Glomerular visceral epithelial cell (primary cell): ENCODE results near the gene KCNIP4.

ENCODE experiments used
- DNase-seq: peaks from one replicate; pipeline ENCODE4 v3.0.0-alpha.2; 2016; ENCODE audit errors: extremely low spot score

The KCNIP4 gene

DNA sequence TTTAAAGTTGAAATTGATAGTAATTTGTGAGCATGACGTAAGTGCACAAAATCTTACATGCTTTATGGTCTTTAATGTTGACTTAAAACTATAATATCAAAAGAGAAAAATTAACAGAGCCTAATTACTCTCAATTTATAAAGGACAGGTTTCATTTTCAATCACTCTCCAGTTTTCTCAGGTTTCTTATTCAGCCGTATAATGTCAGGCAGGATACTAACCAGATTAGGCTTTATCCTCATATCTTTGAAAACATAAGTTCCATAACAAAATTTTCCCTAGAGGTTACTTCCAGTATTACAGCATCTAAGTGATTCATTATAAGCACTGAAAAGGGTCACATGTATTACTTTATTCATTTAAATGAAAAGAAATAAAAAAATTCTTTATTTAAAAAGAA is 756.2 kb downstream of the KCNIP4 start:
- no peak for DNase-seq

DNA sequence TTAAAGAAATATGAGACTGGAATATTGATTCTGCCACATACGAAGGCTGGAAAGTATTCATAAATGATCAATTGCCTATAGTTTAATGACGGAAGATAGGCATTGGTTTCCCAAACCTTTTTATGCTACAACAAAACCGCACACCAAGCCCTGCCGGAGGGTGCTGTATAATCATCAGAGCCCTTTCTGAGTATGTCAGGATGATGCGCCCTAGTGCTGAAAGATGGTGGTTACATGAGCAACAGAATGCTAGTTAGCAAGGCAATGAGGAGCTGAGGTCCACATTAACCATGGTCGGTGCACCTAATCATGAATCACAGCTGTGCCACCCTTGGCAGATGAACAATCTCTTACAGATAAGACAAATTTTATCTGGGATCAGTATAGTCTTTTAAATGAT is 757.3 kb downstream of the KCNIP4 start:
- no peak for DNase-seq

DNA sequence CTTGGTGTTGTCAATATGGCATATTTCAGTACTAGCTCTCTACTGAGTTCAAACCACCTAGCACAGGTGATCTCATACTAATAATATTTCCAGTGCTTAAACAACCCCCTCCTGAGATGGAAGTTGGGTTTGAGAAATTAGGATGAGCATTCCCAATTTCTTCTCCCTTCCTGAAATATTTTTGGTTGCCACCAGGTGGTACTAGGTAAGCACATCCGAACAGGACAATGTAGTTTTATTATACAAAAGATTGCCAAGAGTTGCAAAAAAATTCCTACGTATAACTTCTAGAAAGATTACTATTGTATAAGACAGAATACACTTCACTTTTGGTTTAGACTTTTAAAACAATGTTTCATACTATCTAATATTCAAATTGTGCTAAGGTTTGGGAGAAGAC is 763.8 kb downstream of the KCNIP4 start:
- no peak for DNase-seq

GRCh38 chr4:21181716-21182115 is 766.9 kb downstream of the KCNIP4 start:
- no peak for DNase-seq

DNA sequence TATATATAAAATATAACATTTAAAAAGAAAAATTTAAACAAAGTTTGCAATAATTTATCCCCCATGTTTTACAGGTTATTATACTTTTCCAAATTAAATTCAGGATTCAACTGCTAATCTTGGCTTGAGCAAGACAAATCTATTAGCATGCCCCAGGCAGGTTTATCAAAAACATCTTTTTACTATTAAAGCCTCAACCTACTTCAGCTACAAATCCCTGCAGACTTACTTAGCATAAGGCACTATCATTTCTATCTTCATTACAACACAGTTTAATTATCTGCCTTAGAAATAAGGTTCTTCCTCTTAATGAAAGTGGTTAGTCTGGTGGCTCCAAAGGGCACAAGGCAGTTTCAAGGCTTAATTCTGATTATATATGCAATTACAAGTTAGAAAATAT is 770.7 kb downstream of the KCNIP4 start:
- DNase-seq, result no peak

DNA sequence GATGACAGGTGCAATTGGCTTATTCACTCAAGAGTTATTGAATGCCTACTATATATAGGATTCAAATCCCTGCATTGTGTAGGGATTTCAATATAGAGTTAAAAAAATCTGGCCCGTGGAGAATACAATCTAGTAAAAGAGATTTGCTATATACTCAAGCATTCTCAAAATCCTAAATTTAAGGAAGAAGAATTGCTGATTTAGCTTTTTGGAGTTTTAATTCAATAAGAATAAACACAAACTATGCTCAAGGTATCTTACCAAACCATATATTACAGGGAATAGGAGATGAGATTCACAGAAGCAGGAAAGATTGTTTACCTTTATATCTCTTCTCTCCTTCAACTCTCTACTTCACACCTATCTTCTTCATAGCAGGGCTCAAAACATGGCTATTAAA is 771.5 kb downstream of the KCNIP4 start:
- DNase-seq, result no peak

DNA sequence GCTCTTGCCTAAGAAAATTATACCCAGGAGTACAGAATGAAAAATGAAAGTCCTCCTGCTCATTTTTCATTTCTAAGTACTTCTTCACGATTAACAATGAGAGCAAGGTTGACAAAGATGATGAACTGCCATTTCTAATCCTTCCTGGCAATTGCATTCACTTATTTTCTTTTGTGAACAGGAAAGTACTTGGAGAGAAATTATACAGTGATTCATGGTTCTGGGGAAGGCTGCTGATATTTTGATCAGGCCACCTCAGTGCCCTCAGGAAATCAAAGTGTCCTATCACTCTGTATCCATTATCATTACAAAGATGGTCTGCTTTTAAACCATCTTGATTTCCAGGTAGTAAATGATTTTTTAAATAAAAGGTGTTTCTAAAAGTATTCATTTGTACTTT is 780.9 kb downstream of the KCNIP4 start:
- no peak for DNase-seq

GRCh38 chr4:21155367-21155766 is 793.2 kb downstream of the KCNIP4 start:
- DNase-seq, result no peak

- no peak for DNase-seq
These were observed 809.2 kb downstream of the KCNIP4 start for GRCh38 chr4:21139327-21139726.

DNA sequence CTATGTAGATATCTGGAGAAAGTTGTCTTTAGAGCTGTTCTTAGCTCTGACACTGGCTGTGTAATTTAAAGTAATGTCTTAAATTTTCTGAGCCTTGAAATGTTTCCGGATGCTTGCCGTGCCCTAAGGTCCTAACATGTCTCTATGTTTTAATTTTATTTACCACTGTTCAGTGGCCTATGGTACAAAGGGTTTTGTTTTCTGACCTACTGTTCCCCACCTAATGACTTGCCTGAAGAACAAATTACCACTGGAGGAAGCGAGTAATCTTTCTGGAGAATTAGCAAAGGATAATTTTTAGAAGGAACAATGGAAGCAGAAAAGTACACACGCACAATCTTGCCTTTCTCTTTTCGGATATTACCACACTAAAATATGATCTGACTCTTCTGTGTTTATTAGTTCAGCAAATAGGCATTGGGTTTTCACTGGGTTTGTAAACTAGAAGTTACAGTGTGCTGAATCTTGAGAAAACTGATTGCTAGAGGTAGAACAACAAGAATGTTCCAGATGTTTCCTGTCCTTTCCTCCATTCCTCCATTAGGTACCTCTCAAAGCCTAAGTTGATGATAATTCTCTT is 812.4 kb downstream of the KCNIP4 start:
- no peak for DNase-seq

GRCh38 chr4:21134994-21135393 is 813.6 kb downstream of the KCNIP4 start:
- DNase-seq, result peak; percentile 11

DNA sequence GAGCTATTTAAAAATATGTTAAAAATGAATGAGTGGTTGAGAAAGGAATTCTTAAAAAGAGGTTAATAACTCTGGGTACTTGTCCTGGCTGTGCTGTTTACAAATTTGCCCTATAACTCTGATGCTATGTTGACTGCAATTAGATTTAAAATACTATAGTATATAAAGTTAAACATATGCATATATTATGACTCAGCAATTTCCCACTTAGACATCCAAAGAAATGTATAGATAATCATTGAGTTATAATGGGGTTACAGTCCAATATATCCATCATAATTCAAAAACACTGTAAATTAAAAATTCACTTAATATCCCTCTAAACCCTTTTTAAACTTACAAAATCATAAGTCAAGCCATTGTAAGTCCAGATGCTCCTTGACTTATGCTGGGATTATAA is 818.0 kb downstream of the KCNIP4 start:
- DNase-seq, result no peak

DNA sequence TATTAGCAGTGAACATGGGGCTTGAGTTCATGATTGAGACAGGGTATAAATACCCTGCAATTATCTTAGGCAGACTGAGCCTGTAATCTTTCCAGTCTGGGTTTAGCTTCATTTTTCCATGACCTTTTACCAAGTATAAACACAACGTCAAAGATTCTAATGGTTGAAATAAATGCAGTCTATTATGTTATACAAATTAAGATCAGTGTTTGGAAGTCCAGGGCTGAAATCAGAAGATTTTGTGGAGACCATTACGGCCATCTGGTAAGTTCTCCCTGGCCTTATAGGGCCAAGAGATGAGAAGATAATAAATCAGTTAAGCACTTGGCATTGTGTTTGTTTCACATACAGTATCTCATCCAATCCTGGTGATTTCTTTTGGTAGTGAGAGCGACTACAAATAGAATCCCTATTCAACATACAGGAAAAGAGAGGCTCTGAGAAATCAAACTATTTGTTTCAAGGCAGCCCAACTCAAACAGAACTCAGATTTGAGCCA is 822.5 kb downstream of the KCNIP4 start:
- DNase-seq, result no peak

DNA sequence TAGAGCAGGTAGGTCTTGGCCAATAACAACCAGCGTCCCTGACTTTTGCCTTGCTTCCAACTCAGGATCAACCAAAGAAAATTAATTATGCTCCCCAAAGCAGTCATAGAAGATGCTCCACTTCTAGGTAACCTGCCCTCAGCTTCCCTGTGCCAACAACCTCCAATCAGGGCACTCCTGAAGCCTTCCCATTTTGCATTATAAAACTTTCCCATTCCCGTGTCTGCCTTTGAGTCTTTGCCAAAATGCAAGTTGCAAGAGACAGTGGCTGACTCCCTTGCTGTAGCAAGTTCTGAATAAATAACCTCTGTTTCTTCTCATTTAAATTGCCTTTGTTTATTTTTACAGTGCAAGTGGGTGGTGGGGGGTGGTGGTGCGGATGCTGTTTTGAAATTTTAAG is 830.3 kb downstream of the KCNIP4 start:
- no peak for DNase-seq

DNA sequence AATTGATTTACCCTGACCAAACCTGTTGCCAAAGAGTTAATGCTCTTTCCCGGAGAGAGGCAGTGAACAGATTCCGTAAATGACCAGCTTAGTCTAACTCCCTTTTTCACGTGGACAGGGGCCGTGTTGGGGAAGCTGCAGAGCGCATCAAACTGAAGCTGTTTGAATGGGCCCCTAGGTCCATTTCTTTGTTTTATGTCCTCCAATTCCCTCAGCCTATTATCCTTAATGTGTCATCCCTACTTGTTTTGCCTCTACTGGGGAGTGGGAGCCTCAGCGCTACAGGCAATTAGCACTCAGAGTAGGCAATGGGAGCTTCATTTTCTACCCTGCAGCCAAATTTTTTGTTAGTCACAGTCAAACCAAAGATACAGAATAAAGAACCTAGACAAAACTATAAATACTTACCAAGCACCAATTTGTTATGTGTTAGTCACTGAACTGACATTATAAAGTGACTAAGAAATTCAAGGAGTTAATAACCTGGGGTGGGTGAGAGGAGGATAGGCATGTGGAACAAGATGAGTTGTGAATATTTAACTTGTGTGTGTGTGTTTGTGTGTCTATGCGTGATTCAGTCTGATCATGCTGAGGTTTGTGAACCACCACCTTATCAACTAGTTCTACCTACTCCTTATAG is 830.9 kb downstream of the KCNIP4 start:
- no peak for DNase-seq

- no peak for DNase-seq
These were observed 834.9 kb downstream of the KCNIP4 start for GRCh38 chr4:21113496-21114223.

DNA sequence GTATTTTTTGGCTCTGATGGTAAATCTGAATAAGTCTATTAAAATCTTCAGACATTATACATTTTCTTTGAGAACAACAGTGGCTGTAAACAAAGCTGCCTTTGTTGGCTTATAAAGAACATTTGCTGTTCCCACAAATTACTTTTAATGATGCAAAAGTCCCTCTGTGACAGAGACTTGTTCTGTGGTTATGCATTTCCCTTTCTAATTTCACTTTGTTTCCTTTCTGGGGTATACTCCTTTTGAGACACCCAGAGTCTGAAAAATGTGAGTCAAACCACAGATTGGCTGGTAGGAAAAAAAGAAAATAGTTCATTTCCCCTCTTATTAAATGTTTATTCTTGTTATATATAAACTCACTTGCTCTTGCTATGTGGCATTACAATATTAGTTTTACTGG is 845.9 kb downstream of the KCNIP4 start:
- DNase-seq, result no peak

- no peak for DNase-seq
These were observed 850.7 kb downstream of the KCNIP4 start for GRCh38 chr4:21097865-21098264.

GRCh38 chr4:21097026-21097425 is 851.5 kb downstream of the KCNIP4 start:
- no peak for DNase-seq

- no peak for DNase-seq
These were observed 856.0 kb downstream of the KCNIP4 start for GRCh38 chr4:21092531-21092930.

- no peak for DNase-seq
These were observed 858.4 kb downstream of the KCNIP4 start for GRCh38 chr4:21090094-21090666.

- no peak for DNase-seq
These were observed 865.2 kb downstream of the KCNIP4 start for GRCh38 chr4:21083413-21083812.

DNA sequence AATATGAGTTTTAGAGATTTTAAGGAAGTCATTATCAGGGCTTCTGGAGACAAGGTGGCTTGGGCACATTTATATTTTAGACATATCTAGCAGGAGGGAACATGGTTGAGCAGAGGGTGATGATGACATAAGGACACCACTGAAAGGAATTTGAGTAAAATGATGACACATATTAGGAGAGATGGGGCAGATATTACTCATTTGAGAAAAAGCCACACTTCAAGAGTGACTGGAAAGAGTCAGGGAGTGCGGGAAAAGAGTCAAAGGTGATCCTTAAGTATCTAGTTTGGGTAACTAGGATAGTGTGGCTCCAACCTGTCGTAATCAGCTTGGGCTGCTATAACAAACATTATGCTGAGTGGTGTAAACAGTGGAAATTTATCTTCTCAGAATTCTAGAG is 870.6 kb downstream of the KCNIP4 start:
- DNase-seq, result no peak
